AG09309 (cell line): ENCODE data around the gene PLEKHH1.

Experiments used
- DNase-seq: peaks from one replicate; pipeline ENCODE4 v3.0.0-alpha.2; 2010; ENCODE audit warnings: low read depth
- H3K4me3 ChIP-seq: 2 replicates; pipeline ENCODE4 v1.5.1; 2011; ENCODE audit warnings: mild to moderate bottlenecking, low read depth, low read length, moderate library complexity; ENCODE audit not compliant: control insufficient read depth
- CTCF ChIP-seq: IDR thresholded peaks from 2 replicates; pipeline ENCODE4 v1.5.1; 2011; ENCODE audit warnings: mild to moderate bottlenecking, low read depth, low read length, inconsistent platforms; ENCODE audit not compliant: insufficient read depth, control insufficient read depth; ENCODE audit errors: missing control alignments

The PLEKHH1 gene

GRCh38 chr14:67515386-67516079 lies 17.6 kb upstream of the PLEKHH1 start:
- DNase-seq, result no peak

GRCh38 chr14:67516676-67517075 lies 16.4 kb upstream of the PLEKHH1 start:
- no peak for DNase-seq
- no peak overlapping the region for H3K4me3 ChIP-seq
- no peak for TF ChIP-seq CTCF

More at GRCh38 chr14:67515386-67516079, 17.6 kb upstream of the PLEKHH1 start:
- TF ChIP-seq CTCF, result no peak
- H3K4me3 ChIP-seq, result peak overlapping the region; percentile 65

- TF ChIP-seq CTCF, result peak; percentile 31
- H3K4me3 ChIP-seq, result no peak overlapping the region
- DNase-seq, result no peak
Observed at GRCh38 chr14:67517083-67517482, 16.0 kb upstream of the PLEKHH1 start.

- DNase-seq, result no peak
- TF ChIP-seq CTCF, result no peak
- H3K4me3 ChIP-seq, result no peak overlapping the region
Observed at GRCh38 chr14:67519406-67519805, 13.7 kb upstream of the PLEKHH1 start.

GRCh38 chr14:67520482-67520881 lies 12.6 kb upstream of the PLEKHH1 start:
- TF ChIP-seq CTCF, result no peak
- no peak for DNase-seq
- no peak overlapping the region for H3K4me3 ChIP-seq

- H3K4me3 ChIP-seq, result no peak overlapping the region
- no peak for TF ChIP-seq CTCF
- DNase-seq, result no peak
Observed at GRCh38 chr14:67522270-67522669, 10.8 kb upstream of the PLEKHH1 start.
